Activated CD8-positive, alpha-beta memory T cell treated with anti-CD3 and anti-CD28 coated beads, Interleukin-2, amount 50 U/mL, for 24 hours (primary cell): ENCODE results near the gene MRPS2.

ENCODE experiments used
- DNase-seq: peaks from one replicate; pipeline ENCODE4 v3.0.0-alpha.2; 2020; ENCODE audit errors: extremely low read depth

Gene MRPS2

GRCh38 chr9:135480071-135480939 lies 20.2 kb upstream of the MRPS2 start:
- no peak for DNase-seq

- DNase-seq, result no peak
Observed at GRCh38 chr9:135480940-135481310, 19.6 kb upstream of the MRPS2 start.

- no peak for DNase-seq
Observed at GRCh38 chr9:135482015-135482754, 18.3 kb upstream of the MRPS2 start.

- no peak for DNase-seq
Observed at GRCh38 chr9:135484460-135485277, 15.8 kb upstream of the MRPS2 start.

GRCh38 chr9:135485385-135485784 lies 15.1 kb upstream of the MRPS2 start:
- no peak for DNase-seq

- DNase-seq, result no peak
Observed at GRCh38 chr9:135485832-135486231, 14.7 kb upstream of the MRPS2 start.

GRCh38 chr9:135486267-135487065 lies 14.0 kb upstream of the MRPS2 start:
- DNase-seq, result no peak

GRCh38 chr9:135487281-135488012 lies 13.0 kb upstream of the MRPS2 start:
- no peak for DNase-seq

GRCh38 chr9:135488013-135488330 lies 12.5 kb upstream of the MRPS2 start:
- DNase-seq, result no peak

GRCh38 chr9:135488527-135488926 lies 12.0 kb upstream of the MRPS2 start:
- DNase-seq, result no peak

GRCh38 chr9:135489188-135489906 lies 11.1 kb upstream of the MRPS2 start:
- DNase-seq, result no peak

- no peak for DNase-seq
Observed at GRCh38 chr9:135490166-135490870, 10.2 kb upstream of the MRPS2 start.

GRCh38 chr9:135490980-135491464 lies 9.5 kb upstream of the MRPS2 start:
- DNase-seq, result no peak

GRCh38 chr9:135491764-135492163 lies 8.7 kb upstream of the MRPS2 start:
- DNase-seq, result no peak

GRCh38 chr9:135492886-135493669 lies 7.4 kb upstream of the MRPS2 start:
- no peak for DNase-seq

- DNase-seq, result no peak
Observed at GRCh38 chr9:135494791-135495559, 5.5 kb upstream of the MRPS2 start.

GRCh38 chr9:135498381-135499126 lies 1.9 kb upstream of the MRPS2 start:
- no peak for DNase-seq
